Activated CD4-positive, alpha-beta T cell treated with anti-CD3 and anti-CD28 coated beads, Interleukin-2, amount 10 ng/mL, durations not matched to agents 7 days and 5 days (primary cell): Measurements from ENCODE around the gene PDGFD. TPM values are rescaled to one million over a fixed set of nuclear protein-coding genes. Genes with fewer than 3 reads are reported as not detected.

Experiments
- CTCF ChIA-PET: fragments of 350-600 bp; sonication (Branson Sonifier 250); formaldehyde crosslinking; loops from one replicate; lab custom pipeline; 2021; ENCODE audit warnings: antibody characterized with exemption; lab: Charles Lee
- POLR2A ChIA-PET: fragments of 350-600 bp; sonication (Branson Sonifier 250); formaldehyde crosslinking; loops from one replicate; lab custom pipeline; 2021; ENCODE audit warnings: antibody characterized with exemption; lab: Charles Lee
- DNase-seq: peaks from one replicate; pipeline ENCODE4 v3.0.0-alpha.2; 2020
- H3K27ac Mint-ChIP-seq: one replicate; pipeline ENCODE4 v1.8.0; 2021; ENCODE audit warnings: mild to moderate bottlenecking, moderate library complexity, mixed read lengths
- H3K27me3 Mint-ChIP-seq: one replicate; pipeline ENCODE4 v1.8.0; 2021; ENCODE audit warnings: mixed read lengths
- H3K36me3 Mint-ChIP-seq: one replicate; pipeline ENCODE4 v1.8.0; 2021; ENCODE audit warnings: low read depth, mixed read lengths
- H3K4me1 Mint-ChIP-seq: one replicate; pipeline ENCODE4 v1.8.0; 2021; ENCODE audit warnings: mixed read lengths
- H3K4me3 Mint-ChIP-seq: one replicate; pipeline ENCODE4 v1.8.0; 2021; ENCODE audit warnings: mild to moderate bottlenecking, moderate library complexity, mixed read lengths
- H3K9me3 Mint-ChIP-seq: one replicate; pipeline ENCODE4 v1.8.0; 2021; ENCODE audit warnings: mixed read lengths
- total RNA-seq, 2 experiments: library from RNA; stranded (reverse); gene quantifications; one replicate each; pipeline ENCODE4 v1.2.3, GENCODE V29; 2021

Gene PDGFD
- total RNA-seq, 2 experiments from 2014 or later, result not detected

DNA sequence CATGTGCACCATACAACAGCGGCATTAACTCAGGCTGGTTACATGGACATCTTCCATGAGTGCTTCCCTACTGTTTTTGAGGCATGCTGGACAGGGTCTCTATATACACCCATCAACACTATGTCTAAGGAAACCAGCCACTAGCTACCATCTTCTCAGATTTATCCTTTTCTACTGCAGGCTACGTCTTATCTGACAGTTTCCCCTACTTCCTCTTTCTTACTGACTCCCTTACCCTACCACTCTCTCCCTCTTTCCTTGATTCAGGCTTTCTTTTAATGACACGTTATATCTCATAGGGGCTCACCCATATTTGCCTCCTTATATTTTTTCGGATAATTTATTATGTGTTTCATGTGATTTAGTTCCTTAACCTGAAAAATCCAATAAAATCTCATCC, 85.7 kb downstream of the PDGFD start:
- no peak overlapping the region for H3K4me3 Mint-ChIP-seq
- ChIA-PET CTCF (no interaction called here), POLR2A (no interaction called here)
- no peaks in the 10 kb centered on the region for H3K36me3 Mint-ChIP-seq
- no peaks in the 10 kb centered on the region for H3K27me3 Mint-ChIP-seq
- H3K4me1 Mint-ChIP-seq, result no peaks in the 10 kb centered on the region
- H3K27ac Mint-ChIP-seq, result no peak overlapping the region
- H3K9me3 Mint-ChIP-seq, result no peaks in the 10 kb centered on the region
- no peak for DNase-seq

DNA sequence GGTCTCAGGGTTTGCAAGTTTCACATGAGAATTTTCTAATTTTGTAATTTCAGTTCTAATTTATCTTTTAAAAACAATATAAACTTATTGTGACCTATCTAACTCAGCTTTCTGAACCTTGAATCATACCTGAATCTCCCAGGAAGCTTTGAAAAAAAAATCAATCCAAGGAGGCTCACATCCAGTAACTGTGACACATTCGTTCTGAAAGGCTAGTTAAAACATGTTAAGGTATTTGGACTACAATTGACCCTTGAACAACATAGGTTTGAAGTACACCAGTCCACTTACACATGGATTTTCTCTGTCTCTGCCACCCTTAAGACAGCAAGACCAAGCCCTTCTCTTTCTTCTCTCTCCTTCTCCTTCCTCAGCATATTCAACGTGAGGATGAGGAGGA, 87.5 kb downstream of the PDGFD start:
- CTCF ChIA-PET, result no interaction called here
- no peak overlapping the region for H3K4me3 Mint-ChIP-seq
- H3K36me3 Mint-ChIP-seq, result no peaks in the 10 kb centered on the region
- DNase-seq, result no peak
- H3K27me3 Mint-ChIP-seq, result no peaks in the 10 kb centered on the region
- H3K27ac Mint-ChIP-seq, result no peak overlapping the region
- no peaks in the 10 kb centered on the region for H3K9me3 Mint-ChIP-seq
- H3K4me1 Mint-ChIP-seq, result no peaks in the 10 kb centered on the region
- POLR2A ChIA-PET, result no interaction called here

DNA sequence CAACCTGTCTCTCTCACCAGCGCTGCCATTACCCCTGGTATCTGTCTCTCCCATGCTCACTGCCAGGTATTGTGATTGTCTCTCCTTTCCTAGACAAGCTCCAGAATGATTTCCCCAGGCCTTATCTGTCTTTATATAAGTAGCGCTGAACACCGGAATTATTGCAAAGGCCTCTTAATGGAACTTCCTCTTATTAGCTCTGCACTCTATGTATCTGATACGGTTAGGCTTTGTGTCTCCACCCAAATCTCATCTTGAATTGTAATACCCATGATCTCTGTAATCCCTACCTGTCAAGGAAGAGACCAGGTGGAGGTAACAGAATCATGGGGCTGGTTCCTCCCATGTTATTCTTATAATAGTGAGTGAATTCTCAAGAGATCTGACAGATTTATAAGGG, 88.2 kb downstream of the PDGFD start:
- Mint-ChIP-seq H3K9me3 (no peaks in the 10 kb centered on the region), H3K4me3 (no peak overlapping the region), H3K36me3 (no peaks in the 10 kb centered on the region), H3K27ac (no peak overlapping the region), H3K27me3 (no peaks in the 10 kb centered on the region), H3K4me1 (no peaks in the 10 kb centered on the region)
- ChIA-PET POLR2A (no interaction called here), CTCF (no interaction called here)
- no peak for DNase-seq

DNA sequence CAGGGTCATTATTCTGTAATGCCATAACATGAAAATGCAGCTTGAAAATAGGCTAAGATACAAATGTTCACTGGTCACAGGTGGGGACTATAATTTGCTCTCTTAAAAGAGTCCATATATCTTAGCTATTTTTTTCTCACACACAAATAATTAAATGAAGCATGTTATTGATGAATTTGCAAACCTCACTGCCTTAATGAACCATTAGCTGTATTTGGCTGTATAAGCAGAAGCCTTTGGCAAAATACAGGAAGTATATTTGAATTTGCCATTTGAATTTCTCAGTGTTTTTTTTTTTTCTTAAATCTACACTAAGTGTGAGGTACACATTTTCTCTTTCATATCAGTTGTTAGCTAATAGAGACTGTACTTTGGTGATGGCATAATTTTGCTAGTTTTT, 88.9 kb downstream of the PDGFD start:
- no peaks in the 10 kb centered on the region for H3K36me3 Mint-ChIP-seq

DNA sequence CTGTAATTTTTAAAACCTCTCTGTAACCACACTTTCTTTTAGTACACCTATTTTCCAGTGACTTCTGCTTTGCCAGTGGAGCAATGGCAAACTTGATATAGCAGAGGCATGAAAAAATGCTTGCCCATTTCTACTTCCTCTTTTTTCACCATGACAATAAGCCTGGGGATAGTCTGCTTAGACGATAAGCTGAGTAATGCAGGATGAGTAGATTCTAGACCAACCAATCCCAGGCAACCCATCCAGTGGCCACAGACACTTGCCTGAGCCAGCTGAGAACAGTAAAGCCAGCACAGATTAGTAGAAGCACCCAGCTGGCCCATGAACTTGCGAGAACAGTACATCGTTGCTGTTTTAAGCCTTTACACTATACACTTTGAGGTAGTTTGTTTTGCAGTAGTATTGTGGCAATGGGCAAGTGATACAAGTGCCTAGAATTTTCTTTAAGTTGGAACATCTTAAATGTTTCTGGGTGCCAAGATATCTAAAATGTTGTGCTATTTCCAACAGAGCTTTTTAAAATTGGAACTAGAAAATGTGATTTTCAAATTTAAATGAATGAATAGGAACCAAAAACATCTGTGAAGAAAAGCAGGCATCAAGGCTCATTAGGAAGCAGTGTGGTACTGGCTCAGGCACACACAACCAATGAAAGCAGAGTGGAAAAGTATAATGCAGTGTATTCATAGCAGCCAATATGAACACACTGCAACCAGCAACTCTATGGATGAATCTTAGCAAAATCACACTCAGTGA, 89.8 kb downstream of the PDGFD start:
- DNase-seq, result no peak
- H3K4me3 Mint-ChIP-seq, result no peak overlapping the region
- POLR2A ChIA-PET, result no interaction called here
- no peaks in the 10 kb centered on the region for H3K27me3 Mint-ChIP-seq
- no peak overlapping the region for H3K27ac Mint-ChIP-seq
- H3K4me1 Mint-ChIP-seq, result no peaks in the 10 kb centered on the region
- no peaks in the 10 kb centered on the region for H3K36me3 Mint-ChIP-seq
- no peaks in the 10 kb centered on the region for H3K9me3 Mint-ChIP-seq
- CTCF ChIA-PET, result no interaction called here

More for the DNA sequence above, 88.9 kb downstream of the PDGFD start:
- Mint-ChIP-seq H3K4me3 (no peak overlapping the region), H3K4me1 (no peaks in the 10 kb centered on the region), H3K27ac (no peak overlapping the region), H3K27me3 (no peaks in the 10 kb centered on the region), H3K9me3 (no peaks in the 10 kb centered on the region)
- no peak for DNase-seq
- POLR2A ChIA-PET, result no interaction called here
- CTCF ChIA-PET, result no interaction called here

DNA sequence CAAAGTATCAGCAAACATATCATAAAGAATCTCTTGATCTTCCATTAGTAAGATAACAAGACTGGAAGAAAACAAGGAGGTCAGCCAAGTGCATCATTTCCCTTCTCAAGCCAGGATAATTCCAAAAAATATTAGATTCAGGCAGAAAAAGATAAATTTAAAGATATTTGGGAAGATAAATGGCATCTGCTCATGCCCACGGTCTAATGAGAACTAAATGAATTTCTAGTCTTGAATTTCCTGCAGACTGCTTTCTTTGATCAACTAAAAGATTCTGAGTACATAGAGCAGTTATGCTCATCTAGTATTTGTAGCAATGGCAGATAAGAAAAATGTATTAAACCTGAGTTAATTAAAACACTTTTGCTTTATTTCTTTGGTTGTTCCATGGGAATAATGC, 96.4 kb downstream of the PDGFD start:
- Mint-ChIP-seq H3K4me1 (no peaks in the 10 kb centered on the region), H3K9me3 (no peaks in the 10 kb centered on the region), H3K27ac (no peak overlapping the region), H3K27me3 (no peaks in the 10 kb centered on the region), H3K36me3 (no peaks in the 10 kb centered on the region), H3K4me3 (no peak overlapping the region)
- ChIA-PET CTCF (no interaction called here), POLR2A (no interaction called here)
- DNase-seq, result no peak

DNA sequence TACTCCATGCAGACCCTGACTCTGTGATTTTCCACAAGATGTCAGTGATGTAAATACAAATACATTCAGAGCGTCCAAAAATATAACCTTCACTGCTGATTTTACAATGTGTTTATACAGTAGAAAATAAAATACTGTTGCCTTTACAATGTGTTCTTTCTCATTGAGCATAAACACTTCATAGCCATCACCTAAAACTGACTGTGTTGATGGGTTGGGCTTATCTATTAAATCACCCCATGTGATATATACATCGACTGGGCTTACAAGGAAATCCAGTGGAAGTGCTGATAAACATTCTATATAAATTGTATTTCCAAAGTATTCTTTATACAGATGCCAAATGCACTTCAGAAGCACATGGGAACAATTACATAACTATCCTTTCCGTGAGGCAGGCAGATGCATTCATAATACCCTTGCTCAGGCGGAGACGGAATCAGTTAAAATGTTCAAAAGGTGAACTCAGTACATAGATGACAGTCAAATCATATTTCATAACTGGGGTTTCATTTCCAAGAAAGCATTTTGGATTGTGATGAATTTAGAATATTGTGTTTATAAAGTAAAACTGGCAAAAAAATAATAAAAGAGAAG, 99.8 kb downstream of the PDGFD start:
- CTCF ChIA-PET, result no interaction called here
- no peaks in the 10 kb centered on the region for H3K4me1 Mint-ChIP-seq
- H3K27ac Mint-ChIP-seq, result no peak overlapping the region
- no peak for DNase-seq
- H3K36me3 Mint-ChIP-seq, result no peaks in the 10 kb centered on the region
- no peaks in the 10 kb centered on the region for H3K27me3 Mint-ChIP-seq
- no peak overlapping the region for H3K4me3 Mint-ChIP-seq
- POLR2A ChIA-PET, result no interaction called here
- H3K9me3 Mint-ChIP-seq, result no peaks in the 10 kb centered on the region

DNA sequence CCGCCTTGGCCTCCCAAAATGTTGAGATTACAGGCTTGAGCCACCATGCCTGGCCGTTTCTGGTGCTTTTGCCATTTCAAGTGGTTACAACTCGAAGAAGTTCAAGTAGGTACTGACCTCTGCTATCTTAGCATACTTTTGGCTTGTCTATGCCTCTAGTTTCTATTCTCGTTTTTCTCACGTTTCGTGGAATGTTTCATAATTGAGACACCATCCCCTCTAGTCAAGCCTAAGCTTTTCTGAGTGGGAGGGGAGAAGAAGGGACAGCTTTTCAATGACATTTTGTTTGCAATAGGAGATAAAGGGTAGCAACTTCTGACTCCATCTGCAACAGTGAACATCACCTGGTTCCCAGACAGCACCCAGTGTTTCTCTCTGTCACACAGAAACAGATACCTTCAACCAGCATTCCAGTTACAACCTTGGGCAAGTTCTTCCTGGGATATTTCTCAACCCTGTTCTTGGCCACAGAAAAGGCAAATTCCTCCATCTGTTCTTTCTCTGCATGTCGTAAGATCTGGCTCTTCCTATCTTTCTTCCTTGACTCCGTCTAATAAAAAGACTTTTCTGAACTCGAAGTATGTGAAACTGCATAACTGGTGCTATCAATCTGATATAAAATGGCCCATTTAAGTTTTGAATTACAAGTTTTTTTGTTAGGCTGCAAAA, 102.0 kb downstream of the PDGFD start:
- no peaks in the 10 kb centered on the region for H3K4me1 Mint-ChIP-seq
- H3K36me3 Mint-ChIP-seq, result no peaks in the 10 kb centered on the region
- H3K9me3 Mint-ChIP-seq, result no peaks in the 10 kb centered on the region
- H3K27ac Mint-ChIP-seq, result no peak overlapping the region
- ChIA-PET CTCF (no interaction called here), POLR2A (no interaction called here)
- DNase-seq, result no peak
- H3K27me3 Mint-ChIP-seq, result no peaks in the 10 kb centered on the region
- no peak overlapping the region for H3K4me3 Mint-ChIP-seq

DNA sequence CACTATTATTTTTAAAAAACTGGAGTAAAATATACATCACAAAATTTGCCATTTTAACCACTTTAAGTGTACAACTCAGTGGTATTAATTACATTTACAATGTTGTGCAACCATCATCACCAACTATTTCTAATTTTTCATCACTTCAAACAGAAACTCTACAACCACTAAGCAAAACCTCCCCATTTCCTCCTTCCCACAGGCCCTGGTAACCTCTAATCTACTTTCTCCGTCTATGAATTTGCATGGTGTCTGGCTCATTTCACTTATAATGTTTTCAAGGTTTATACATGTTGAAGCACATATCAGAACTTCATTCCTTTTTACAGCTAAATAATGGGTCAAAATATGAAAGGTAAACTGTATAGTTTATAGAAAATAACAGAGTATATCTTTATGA, 103.1 kb downstream of the PDGFD start:
- CTCF ChIA-PET, result no interaction called here
- POLR2A ChIA-PET, result no interaction called here
- peaks cover 2% of the 10 kb centered on the region for H3K9me3 Mint-ChIP-seq
- no peaks in the 10 kb centered on the region for H3K27me3 Mint-ChIP-seq
- H3K4me1 Mint-ChIP-seq, result no peaks in the 10 kb centered on the region
- H3K4me3 Mint-ChIP-seq, result no peak overlapping the region
- no peaks in the 10 kb centered on the region for H3K36me3 Mint-ChIP-seq
- H3K27ac Mint-ChIP-seq, result no peak overlapping the region
- no peak for DNase-seq

DNA sequence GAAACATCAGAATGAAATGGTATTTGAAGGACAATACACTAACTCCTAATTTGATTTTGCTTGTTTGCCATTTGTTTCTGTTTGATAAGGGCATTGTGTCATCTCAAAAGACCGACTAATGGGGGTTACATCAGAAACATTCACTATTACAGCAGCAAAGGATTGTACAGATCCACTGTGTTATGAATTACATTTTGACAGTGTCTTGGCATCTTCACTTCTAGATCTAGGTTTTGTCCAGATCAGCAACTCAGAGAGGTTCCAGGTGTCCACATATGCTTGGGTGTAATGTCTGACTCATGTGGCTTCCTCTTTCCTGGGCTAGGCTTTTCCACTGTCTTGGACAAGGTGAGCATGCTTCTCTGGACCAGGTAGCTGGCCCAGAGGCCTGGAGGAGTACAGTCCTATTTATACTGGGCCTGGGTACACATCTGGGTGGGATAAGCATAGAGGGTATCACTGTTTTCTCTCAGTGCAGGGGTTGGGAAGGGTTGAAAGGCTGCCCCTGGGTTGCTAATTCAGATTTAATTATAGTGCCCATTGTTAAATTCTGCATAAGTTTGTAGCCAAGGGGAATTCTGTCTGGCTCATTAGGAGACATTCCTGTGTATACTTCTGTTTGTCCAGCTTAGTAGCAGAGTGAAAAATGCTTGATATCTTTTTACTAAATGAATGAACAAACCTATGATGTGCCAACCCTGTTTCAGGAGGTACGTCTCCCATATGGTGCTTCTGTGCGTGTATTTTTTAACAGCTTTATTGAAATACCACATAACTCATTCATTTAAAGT, 103.7 kb downstream of the PDGFD start:
- H3K36me3 Mint-ChIP-seq, result no peaks in the 10 kb centered on the region
- ChIA-PET CTCF (no interaction called here), POLR2A (no interaction called here)
- no peak overlapping the region for H3K4me3 Mint-ChIP-seq
- H3K27me3 Mint-ChIP-seq, result no peaks in the 10 kb centered on the region
- no peaks in the 10 kb centered on the region for H3K4me1 Mint-ChIP-seq
- H3K9me3 Mint-ChIP-seq, result peaks cover 2% of the 10 kb centered on the region
- DNase-seq, result no peak
- no peak overlapping the region for H3K27ac Mint-ChIP-seq

DNA sequence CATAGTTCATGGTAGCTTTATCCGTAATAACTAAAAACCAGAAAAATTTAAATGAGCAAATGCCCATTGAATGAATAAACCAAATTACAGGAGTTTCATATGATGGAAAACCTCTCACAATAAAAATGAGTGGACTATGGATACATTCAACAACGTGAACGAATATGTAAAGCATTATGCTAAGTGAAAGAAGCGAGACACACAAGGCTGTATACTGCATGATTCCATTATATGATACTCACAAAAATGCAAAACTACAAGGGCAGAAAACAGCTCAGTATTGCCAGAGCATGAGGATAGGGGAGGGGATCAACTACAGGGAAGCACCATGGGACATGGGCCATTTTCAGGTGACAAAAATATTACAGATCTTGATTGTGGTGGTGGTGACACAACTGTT, 105.3 kb downstream of the PDGFD start:
- Mint-ChIP-seq H3K27ac (no peak overlapping the region), H3K4me3 (no peak overlapping the region), H3K9me3 (peaks cover 2% of the 10 kb centered on the region), H3K36me3 (no peaks in the 10 kb centered on the region), H3K27me3 (no peaks in the 10 kb centered on the region), H3K4me1 (no peaks in the 10 kb centered on the region)
- DNase-seq, result no peak
- ChIA-PET CTCF (no interaction called here), POLR2A (no interaction called here)

DNA sequence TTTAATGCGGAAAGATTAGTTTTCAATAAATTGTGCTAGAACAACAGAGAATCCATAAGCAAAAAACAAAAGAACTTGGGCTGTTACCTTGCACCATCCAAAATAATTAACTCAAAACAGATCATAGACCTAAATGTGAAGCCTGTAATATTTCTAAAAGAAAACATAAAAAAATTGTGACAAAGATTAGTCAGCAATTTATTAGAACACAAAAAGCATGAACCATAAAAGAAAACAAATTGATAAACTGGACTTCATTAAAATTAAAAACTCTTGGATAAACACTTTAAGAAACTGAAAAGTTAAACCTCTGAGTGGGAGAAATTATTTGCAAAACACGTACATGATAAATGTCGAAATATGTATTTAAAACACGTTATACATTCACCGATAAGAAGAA, 106.0 kb downstream of the PDGFD start:
- H3K36me3 Mint-ChIP-seq, result no peaks in the 10 kb centered on the region
- no peaks in the 10 kb centered on the region for H3K27me3 Mint-ChIP-seq
- H3K4me1 Mint-ChIP-seq, result no peaks in the 10 kb centered on the region
- ChIA-PET CTCF (no interaction called here), POLR2A (no interaction called here)
- no peak overlapping the region for H3K4me3 Mint-ChIP-seq
- H3K9me3 Mint-ChIP-seq, result peaks cover 2% of the 10 kb centered on the region
- no peak overlapping the region for H3K27ac Mint-ChIP-seq
- no peak for DNase-seq

DNA sequence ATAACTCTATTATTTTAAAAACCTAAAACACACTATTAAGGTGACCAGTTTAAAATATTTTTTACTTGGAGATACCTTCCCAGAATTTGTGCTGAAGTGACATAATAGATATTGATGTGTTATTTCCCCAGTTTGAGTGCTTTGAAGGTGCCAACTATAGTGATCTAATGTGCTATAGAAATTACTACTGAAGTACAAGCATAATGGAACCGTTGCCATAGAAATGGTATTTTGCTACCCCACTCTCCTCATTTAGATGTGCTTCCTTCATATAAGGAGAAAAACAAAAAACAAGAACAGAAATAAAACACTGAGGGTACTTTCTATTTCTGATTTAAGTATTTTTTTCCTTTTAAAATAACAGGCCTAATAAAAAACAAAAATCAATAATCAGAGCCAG, 108.4 kb downstream of the PDGFD start:
- CTCF ChIA-PET, result no interaction called here
- H3K27ac Mint-ChIP-seq, result no peak overlapping the region
- POLR2A ChIA-PET, result no interaction called here

More for the DNA sequence above, 108.4 kb downstream of the PDGFD start:
- Mint-ChIP-seq H3K27me3 (no peaks in the 10 kb centered on the region), H3K9me3 (peaks cover 2% of the 10 kb centered on the region), H3K4me3 (no peak overlapping the region), H3K4me1 (no peaks in the 10 kb centered on the region), H3K36me3 (no peaks in the 10 kb centered on the region)
- no peak for DNase-seq
